PC-3 (cell line): ENCODE data around the gene ULBP1. TPM values are rescaled to one million over a fixed set of nuclear protein-coding genes. Genes with fewer than 3 reads are reported as not detected.

Source experiments
- ATAC-seq: fragments of 200-7000 bp; cut with Tn5 transposase; 2 replicates; pipeline ENCODE4 v1.9.1; 2020; ENCODE audit warnings: mild to moderate bottlenecking, moderate library complexity
- Bru-seq: library from RNA; stranded (reverse); fragments of 400-500 nt; gene quantifications from one replicate; lab custom pipeline; 2021; lab: Mats Ljungman, UMichigan
- BruChase-seq, 2 experiments: library from RNA; stranded (reverse); fragments of 400-500 nt; gene quantifications; one replicate each; lab custom pipeline; 2021; lab: Mats Ljungman, UMichigan
- BruUV-seq: library from RNA; stranded (reverse); fragments of 400-500 nt; replicated peaks from 2 replicates; lab custom pipeline; 2021; lab: Mats Ljungman, UMichigan
- CTCF ChIA-PET: fragments of 300-600 bp; sonication (Branson Sonifier 250); formaldehyde crosslinking; loops from one replicate; lab custom pipeline; 2022; ENCODE audit warnings: antibody characterized with exemption; lab: Charles Lee
- POLR2A ChIA-PET: fragments of 300-600 bp; sonication (Branson Sonifier 250); formaldehyde crosslinking; loops from one replicate; lab custom pipeline; 2022; ENCODE audit warnings: antibody characterized with exemption; ENCODE audit not compliant: unreplicated experiment; lab: Charles Lee
- DNase-seq: peaks from one replicate; pipeline ENCODE4 v3.0.0-alpha.2; 2015
- H2AFZ ChIP-seq: fragments of 300-600 bp; sonication (generic); 2 replicates; pipeline ENCODE4 v1.6.0; 2016; ENCODE audit warnings: antibody characterized with exemption, low read length
- H3F3A ChIP-seq: fragments of 300-600 bp; sonication (generic); one replicate; pipeline ENCODE4 v1.6.0; 2017; ENCODE audit warnings: antibody characterized with exemption, low read length, control low read depth, mild to moderate bottlenecking; ENCODE audit not compliant: unreplicated experiment
- H3K27ac ChIP-seq: fragments of 300-600 bp; sonication (generic); 2 replicates; pipeline ENCODE4 v1.5.1; 2016; ENCODE audit warnings: mild to moderate bottlenecking, low read length
- H3K27me3 ChIP-seq: fragments of 300-600 bp; sonication (generic); 2 replicates; pipeline ENCODE4 v1.6.1; 2016; ENCODE audit warnings: low read length, mixed read lengths
- H3K36me3 ChIP-seq: fragments of 300-600 bp; sonication (generic); 2 replicates; pipeline ENCODE4 v1.6.1; 2016; ENCODE audit warnings: low read depth, mixed run types, low read length, mixed read lengths
- H3K4me1 ChIP-seq: fragments of 300-600 bp; sonication (generic); 2 replicates; pipeline ENCODE4 v1.5.1; 2016; ENCODE audit warnings: low read length; ENCODE audit not compliant: insufficient read depth
- H3K4me2 ChIP-seq: fragments of 300-600 bp; sonication (generic); 2 replicates; pipeline ENCODE4 v1.6.0; 2016; ENCODE audit warnings: low read length
- H3K4me3 ChIP-seq: fragments of 300-600 bp; sonication (generic); 2 replicates; pipeline ENCODE4 v1.5.1; 2016; ENCODE audit warnings: mild to moderate bottlenecking, low read length, mixed read lengths
- H3K79me2 ChIP-seq: fragments of 300-600 bp; sonication (generic); 2 replicates; pipeline ENCODE4 v1.6.1; 2017; ENCODE audit warnings: low read length, mixed read lengths
- H3K9ac ChIP-seq: fragments of 300-600 bp; sonication (generic); 2 replicates; pipeline ENCODE4 v1.6.0; 2016; ENCODE audit warnings: mild to moderate bottlenecking, low read length
- H3K9me2 ChIP-seq: fragments of 300-600 bp; sonication (generic); replicated peaks from 2 replicates; pipeline ENCODE4 v1.6.1; 2016; ENCODE audit warnings: mixed run types, low read length, mixed read lengths
- H3K9me3 ChIP-seq: fragments of 300-600 bp; sonication (generic); 2 replicates; pipeline ENCODE4 v1.6.1; 2016; ENCODE audit warnings: low read length, mixed read lengths
- H4K20me1 ChIP-seq: fragments of 300-600 bp; sonication (generic); 2 replicates; pipeline ENCODE4 v1.6.1; 2016; ENCODE audit warnings: low read length, mixed read lengths
- CTCF ChIP-seq: fragments of 300-600 bp; sonication (generic); conservative IDR thresholded peaks from 2 replicates; pipeline ENCODE4 v1.5.1; 2017; ENCODE audit warnings: antibody characterized with exemption, low read depth, mild to moderate bottlenecking, low read length
- EZH2 ChIP-seq: fragments of 300-600 bp; sonication (generic); IDR thresholded peaks from one replicate; pipeline ENCODE4 v1.6.1; 2017; ENCODE audit warnings: antibody characterized with exemption, mild to moderate bottlenecking, low read length; ENCODE audit not compliant: unreplicated experiment
- EZH2phosphoT487 ChIP-seq: fragments of 300-600 bp; sonication (generic); IDR thresholded peaks from 2 replicates; pipeline ENCODE4 v1.6.1; 2018; ENCODE audit warnings: mild to moderate bottlenecking, antibody characterized with exemption, low read length, borderline replicate concordance
- intact Hi-C: fragments of 100-400 bp; cut with micrococcal nuclease; formaldehyde crosslinking; loops from 2 replicates; pipeline ENCODE4 v1.9.0; 2023
- long read RNA-seq: library from polyadenylated mRNA; unstranded; transcript quantifications from one replicate; pipeline ENCODE4 v2.0.0, GENCODE V29; 2021; ENCODE audit not compliant: unreplicated experiment
- total RNA-seq: library from RNA; depleted of rRNA; stranded (reverse); fragments of >200 nt; gene quantifications from 2 replicates; pipeline ENCODE4 v1.2.3, GENCODE V29; 2014; rRNA removed

Gene ULBP1
- 0.86 and 0.87 TPM in 2 replicates for total RNA-seq
- percentile 49 among the genes with signal in this experiment for Bru-seq, nascent RNA
- percentile 51 among the genes with signal in this experiment for BruChase-seq, experiment 1, labeled RNA remaining after a 6-hour chase
- BruChase-seq, experiment 2, labeled RNA remaining after a 2-hour chase, result percentile 53 among the genes with signal in this experiment
- long read RNA-seq, transcript ULBP1-201 (5 exons, 3,142 nt), result major isoform, 21 of 33 reads
- long read RNA-seq, partial matches to known transcripts, result 7 of 33 reads
- long read RNA-seq, other reads (novel, unspliced or antisense), result 5 of 33 reads

- DNase-seq (peak; percentile 77), ATAC-seq (peak; percentile 84)
- no peaks in the 10 kb centered on the region for H4K20me1 ChIP-seq
- intact Hi-C loops, result no loop called here
- H3K4me1 ChIP-seq, result peaks cover 7% of the 10 kb centered on the region
- H3K79me2 ChIP-seq, result no peaks in the 10 kb centered on the region
- H3K27me3 ChIP-seq, result no peaks in the 10 kb centered on the region
- H3K36me3 ChIP-seq, result no peaks in the 10 kb centered on the region
- H3K9me3 ChIP-seq, result no peaks in the 10 kb centered on the region
- H3K4me3 ChIP-seq, result peak within 1 kb of the TSS; percentile 78
- peak within 1 kb of the TSS; percentile 80 for H3K4me2 ChIP-seq
- BruUV-seq, result TSS peak; percentile 65
- H3K27ac ChIP-seq, result peak within 1 kb of the TSS; percentile 55
- peak within 1 kb of the TSS; percentile 98 for H2AFZ ChIP-seq
- ChIA-PET CTCF (no interaction called here), POLR2A (no interaction called here)
- TF ChIP-seq EZH2phosphoT487, result no peak
- no peak for TF ChIP-seq CTCF
- TF ChIP-seq EZH2, result no peak
- H3K9me2 ChIP-seq, result no peaks in the 10 kb centered on the region
- peak within 1 kb of the TSS; percentile 72 for H3K9ac ChIP-seq
- H3F3A ChIP-seq, result no peaks in the 10 kb centered on the region
Measured at GRCh38 chr6:149963462-149964307, at the start of gene ULBP1. TSS of gene ULBP1 (plus strand) at chr6:149963943. CDS start at chr6:149964050, 107 bp downstream.

GRCh38 chr6:149915970-149916865 is 47.5 kb upstream of the ULBP1 start:
- Histone ChIP-seq H3K9me2 (no peaks in the 10 kb centered on the region), H3K4me1 (no peaks in the 10 kb centered on the region), H4K20me1 (no peaks in the 10 kb centered on the region), H3K9me3 (no peaks in the 10 kb centered on the region), H3K9ac (no peak overlapping the region), H3K27me3 (no peaks in the 10 kb centered on the region), H3K4me2 (no peak overlapping the region), H3K27ac (no peak overlapping the region), H2AFZ (no peak overlapping the region), H3F3A (no peaks in the 10 kb centered on the region), H3K36me3 (no peaks in the 10 kb centered on the region), H3K79me2 (no peaks in the 10 kb centered on the region), H3K4me3 (no peak overlapping the region)
- ATAC-seq (no peak), DNase-seq (no peak)
- intact Hi-C loops, result no loop called here
- ChIA-PET POLR2A (no interaction called here), CTCF (no interaction called here)
- TF ChIP-seq EZH2 (no peak), CTCF (no peak), EZH2phosphoT487 (no peak)
- no TSS peak for BruUV-seq
